HepG2 (cell line): ENCODE measurements around the gene PBLD.

Source experiments
- CEBPB ChIP-seq: IDR thresholded peaks from 2 replicates; pipeline ENCODE4 v1.6.1; 2011; ENCODE audit warnings: low read depth, low read length, improper control_type of control experiment, borderline replicate concordance
- EZH2 ChIP-seq: conservative IDR thresholded peaks from 2 replicates; pipeline ENCODE4 v1.6.1; 2012; ENCODE audit warnings: mild to moderate bottlenecking, low read depth, low read length, moderate library complexity
- NCOA2 ChIP-seq: sonication (generic); formaldehyde crosslinking; IDR thresholded peaks from 2 replicates; pipeline ENCODE4 v1.8.0; 2022; ENCODE audit warnings: inconsistent platforms
- POLR2A ChIP-seq, 2 experiments: IDR thresholded peaks; 2 replicates each; pipeline ENCODE4 v1.6.1; 2011; ENCODE audit warnings: low read depth in 2 of 2, low read length in 2 of 2, mild to moderate bottlenecking in 1 of 2, moderate library complexity in 1 of 2; ENCODE audit not compliant: insufficient read depth in 1 of 2
- RXRA ChIP-seq: sonication (generic); formaldehyde crosslinking; IDR thresholded peaks from 2 replicates; pipeline ENCODE4 v1.5.1; 2020; ENCODE audit warnings: missing genetic modification reagents
- SALL2 ChIP-seq: sonication (generic); formaldehyde crosslinking; IDR thresholded peaks from 2 replicates; pipeline ENCODE4 v1.8.1; 2023; ENCODE audit warnings: mild to moderate bottlenecking, missing genetic modification reagents, inconsistent platforms
- YY1 ChIP-seq: IDR thresholded peaks from 2 replicates; pipeline ENCODE4 v1.6.1; 2011; ENCODE audit warnings: low read length, low read depth, moderate library complexity, mild to moderate bottlenecking; ENCODE audit not compliant: insufficient read depth, insufficient replicate concordance
- TF ChIP-seq, protein P1 (sequence below): sonication (generic); formaldehyde crosslinking; IDR thresholded peaks from 2 replicates; pipeline ENCODE4 v1.4.0; 2020; ENCODE audit warnings: mild to moderate bottlenecking, missing genetic modification reagents, borderline replicate concordance
- TF ChIP-seq, protein P2 (sequence below): sonication (generic); formaldehyde crosslinking; IDR thresholded peaks from 2 replicates; pipeline ENCODE4 v1.8.1; 2023; ENCODE audit warnings: missing genetic modification reagents, mild to moderate bottlenecking, borderline replicate concordance
- TF ChIP-seq, protein P3 (sequence below): IDR thresholded peaks from 2 replicates; pipeline ENCODE4 v1.6.1; 2012; ENCODE audit warnings: inconsistent platforms
- TF ChIP-seq, protein P4 (sequence below): sonication (generic); formaldehyde crosslinking; IDR thresholded peaks from 2 replicates; pipeline ENCODE4 v1.5.0; 2020; ENCODE audit warnings: mild to moderate bottlenecking, missing genetic modification reagents, moderate library complexity

DNA sequence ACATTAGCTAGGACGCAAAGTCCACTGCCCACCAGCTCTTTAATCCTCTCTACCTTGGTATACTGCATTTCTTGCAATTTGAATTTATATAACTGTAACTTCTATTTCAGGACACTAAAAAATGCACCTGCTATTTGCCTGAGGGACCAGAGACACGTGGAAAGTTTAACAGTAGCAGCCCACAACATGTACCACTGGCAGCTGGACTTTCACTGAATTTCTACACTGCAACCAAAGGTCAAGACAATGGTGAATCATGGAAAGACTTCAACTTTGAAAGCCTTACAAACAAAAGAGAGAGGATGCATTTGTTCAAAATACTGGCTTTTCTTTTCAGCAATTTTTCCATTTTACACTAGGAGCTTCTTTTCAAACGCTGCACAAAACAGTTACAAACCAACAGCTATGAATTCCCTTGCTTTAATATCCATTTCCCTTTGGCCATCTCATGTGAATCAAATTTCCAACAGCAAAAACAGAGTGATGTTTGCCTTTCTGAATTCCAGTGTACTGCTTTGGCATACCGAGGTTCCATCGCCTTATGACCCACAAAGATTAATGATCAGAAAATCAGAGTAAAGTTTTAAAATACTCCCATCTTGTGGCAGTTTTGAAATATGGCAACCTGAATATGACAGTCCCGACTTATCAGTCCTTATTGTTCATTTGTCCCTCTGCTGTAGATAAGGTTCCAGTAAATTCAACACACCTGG, 30.8 kb downstream of the PBLD start:
- TF ChIP-seq, protein P1, sequence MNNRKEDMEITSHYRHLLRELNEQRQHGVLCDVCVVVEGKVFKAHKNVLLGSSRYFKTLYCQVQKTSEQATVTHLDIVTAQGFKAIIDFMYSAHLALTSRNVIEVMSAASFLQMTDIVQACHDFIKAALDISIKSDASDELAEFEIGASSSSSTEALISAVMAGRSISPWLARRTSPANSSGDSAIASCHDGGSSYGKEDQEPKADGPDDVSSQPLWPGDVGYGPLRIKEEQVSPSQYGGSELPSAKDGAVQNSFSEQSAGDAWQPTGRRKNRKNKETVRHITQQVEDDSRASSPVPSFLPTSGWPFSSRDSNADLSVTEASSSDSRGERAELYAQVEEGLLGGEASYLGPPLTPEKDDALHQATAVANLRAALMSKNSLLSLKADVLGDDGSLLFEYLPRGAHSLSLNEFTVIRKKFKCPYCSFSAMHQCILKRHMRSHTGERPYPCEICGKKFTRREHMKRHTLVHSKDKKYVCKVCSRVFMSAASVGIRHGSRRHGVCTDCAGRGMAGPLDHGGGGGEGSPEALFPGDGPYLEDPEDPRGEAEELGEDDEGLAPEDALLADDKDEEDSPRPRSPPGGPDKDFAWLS: no peak
- no peak for TF ChIP-seq EZH2
- TF ChIP-seq SALL2 (CRISPR knock-in tag): no peak
- TF ChIP-seq NCOA2 (CRISPR knock-in tag): no peak
- TF ChIP-seq, protein P2, sequence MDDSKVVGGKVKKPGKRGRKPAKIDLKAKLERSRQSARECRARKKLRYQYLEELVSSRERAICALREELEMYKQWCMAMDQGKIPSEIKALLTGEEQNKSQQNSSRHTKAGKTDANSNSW: no peak
- TF ChIP-seq, protein P3, sequence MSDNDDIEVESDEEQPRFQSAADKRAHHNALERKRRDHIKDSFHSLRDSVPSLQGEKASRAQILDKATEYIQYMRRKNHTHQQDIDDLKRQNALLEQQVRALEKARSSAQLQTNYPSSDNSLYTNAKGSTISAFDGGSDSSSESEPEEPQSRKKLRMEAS: no peak
- no peak for TF ChIP-seq POLR2A (IDR thresholded peaks at IDR 0.05; ENCODE audit: insufficient read depth in 1 of 2, low read depth in 2 of 2, low read length in 2 of 2)
- TF ChIP-seq, protein P4, sequence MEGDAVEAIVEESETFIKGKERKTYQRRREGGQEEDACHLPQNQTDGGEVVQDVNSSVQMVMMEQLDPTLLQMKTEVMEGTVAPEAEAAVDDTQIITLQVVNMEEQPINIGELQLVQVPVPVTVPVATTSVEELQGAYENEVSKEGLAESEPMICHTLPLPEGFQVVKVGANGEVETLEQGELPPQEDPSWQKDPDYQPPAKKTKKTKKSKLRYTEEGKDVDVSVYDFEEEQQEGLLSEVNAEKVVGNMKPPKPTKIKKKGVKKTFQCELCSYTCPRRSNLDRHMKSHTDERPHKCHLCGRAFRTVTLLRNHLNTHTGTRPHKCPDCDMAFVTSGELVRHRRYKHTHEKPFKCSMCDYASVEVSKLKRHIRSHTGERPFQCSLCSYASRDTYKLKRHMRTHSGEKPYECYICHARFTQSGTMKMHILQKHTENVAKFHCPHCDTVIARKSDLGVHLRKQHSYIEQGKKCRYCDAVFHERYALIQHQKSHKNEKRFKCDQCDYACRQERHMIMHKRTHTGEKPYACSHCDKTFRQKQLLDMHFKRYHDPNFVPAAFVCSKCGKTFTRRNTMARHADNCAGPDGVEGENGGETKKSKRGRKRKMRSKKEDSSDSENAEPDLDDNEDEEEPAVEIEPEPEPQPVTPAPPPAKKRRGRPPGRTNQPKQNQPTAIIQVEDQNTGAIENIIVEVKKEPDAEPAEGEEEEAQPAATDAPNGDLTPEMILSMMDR: peak; percentile 67
- TF ChIP-seq CEBPB: no peak
- no peak for TF ChIP-seq RXRA (CRISPR knock-in tag)
- TF ChIP-seq YY1: no peak
